Measurements from ENCODE around the gene NIPSNAP2. TPM values are rescaled to one million over a fixed set of nuclear protein-coding genes. Genes with fewer than 3 reads are reported as not detected.

Gene NIPSNAP2
- total and polyA plus RNA-seq, 2 of the 13 experiments (the other 11 are each of a cell fraction or from before 2014, with no cell fraction given), result 40.3 to 61.5 TPM

GRCh38 chr7:55951637-55952351 is 12.6 kb upstream of the NIPSNAP2 start, which contains the start of gene MRPS17 (continued):
- TF ChIP-seq NFAT5 (CRISPR knock-in tag; IDR thresholded peaks at IDR 0.05) (0 out of 2 replicates have a peak, but pooled peaks have one; percentile 17), RAD21 (CRISPR knock-in tag; IDR thresholded peaks at IDR 0.05) (peak; percentile 37; the same call in 1 of the 2 replicates), ZBTB42 (CRISPR knock-in tag; IDR thresholded peaks at IDR 0.05) (0 out of 2 replicates have a peak, but pooled peaks have one; percentile 32), FOXM1 (CRISPR knock-in tag; IDR thresholded peaks at IDR 0.05) (no peak), ZSCAN25 (CRISPR knock-in tag; IDR thresholded peaks at IDR 0.05) (peak; percentile 72; the same call in 1 of the 2 replicates), NFYC (CRISPR knock-in tag; IDR thresholded peaks at IDR 0.05) (peak; percentile 76), MEF2D (CRISPR knock-in tag; IDR thresholded peaks at IDR 0.05) (peak; percentile 67; the same call in 1 of the 2 replicates), ZNF280B (CRISPR knock-in tag; IDR thresholded peaks at IDR 0.05; ENCODE audit: borderline replicate concordance) (no peak; the same call in 1 of the 2 replicates), SIN3B (IDR thresholded peaks at IDR 0.05; ENCODE audit: low read length) (peak; percentile 84; the same call in 1 of the 2 replicates), PLSCR1 (CRISPR knock-in tag; IDR thresholded peaks at IDR 0.05; ENCODE audit: borderline replicate concordance) (no peak), ZNF292 (CRISPR knock-in tag; IDR thresholded peaks at IDR 0.05; ENCODE audit: borderline replicate concordance, low read depth) (0 out of 2 replicates have a peak, but pooled peaks have one; percentile 51), ZNF124 (CRISPR knock-in tag; IDR thresholded peaks at IDR 0.05) (0 out of 2 replicates have a peak, but pooled peaks have one; percentile 29), TRIM22 (IDR thresholded peaks at IDR 0.05) (no peak), MAF1 (CRISPR knock-in tag; IDR thresholded peaks at IDR 0.05; ENCODE audit: borderline replicate concordance) (0 out of 2 replicates have a peak, but pooled peaks have one; percentile 42), ZNF350 (CRISPR knock-in tag; IDR thresholded peaks at IDR 0.05; ENCODE audit: borderline replicate concordance, low read depth) (peak; percentile 72; the same call in 1 of the 2 replicates), ZNF121 (CRISPR knock-in tag; IDR thresholded peaks at IDR 0.05) (peak; percentile 61; the same call in 1 of the 2 replicates), NFATC3 (CRISPR knock-in tag; IDR thresholded peaks at IDR 0.05) (peak; percentile 79; the same call in 1 of the 2 replicates), ZNF746 (CRISPR knock-in tag; IDR thresholded peaks at IDR 0.05) (0 out of 2 replicates have a peak, but pooled peaks have one; percentile 30), GPBP1L1 (CRISPR knock-in tag; IDR thresholded peaks at IDR 0.05) (no peak)
